HG03457 (cell line): ENCODE results near the gene CPEB1.
A peak's percentile ranks its signal among the peaks of the same experiment; 100 is the strongest.
"Not testable (repeated sequence)": the region's sequence is repeated elsewhere in the genome, so short reads cannot be mapped to it uniquely, and the experiment has no call there.

Experiments
- ATAC-seq: cut with Tn5 transposase; IDR thresholded peaks from one replicate; pipeline ENCODE4 v1.9.1; 2021; ENCODE audit warnings: moderate number of reproducible peaks; ENCODE audit not compliant: unreplicated experiment

Gene CPEB1

DNA sequence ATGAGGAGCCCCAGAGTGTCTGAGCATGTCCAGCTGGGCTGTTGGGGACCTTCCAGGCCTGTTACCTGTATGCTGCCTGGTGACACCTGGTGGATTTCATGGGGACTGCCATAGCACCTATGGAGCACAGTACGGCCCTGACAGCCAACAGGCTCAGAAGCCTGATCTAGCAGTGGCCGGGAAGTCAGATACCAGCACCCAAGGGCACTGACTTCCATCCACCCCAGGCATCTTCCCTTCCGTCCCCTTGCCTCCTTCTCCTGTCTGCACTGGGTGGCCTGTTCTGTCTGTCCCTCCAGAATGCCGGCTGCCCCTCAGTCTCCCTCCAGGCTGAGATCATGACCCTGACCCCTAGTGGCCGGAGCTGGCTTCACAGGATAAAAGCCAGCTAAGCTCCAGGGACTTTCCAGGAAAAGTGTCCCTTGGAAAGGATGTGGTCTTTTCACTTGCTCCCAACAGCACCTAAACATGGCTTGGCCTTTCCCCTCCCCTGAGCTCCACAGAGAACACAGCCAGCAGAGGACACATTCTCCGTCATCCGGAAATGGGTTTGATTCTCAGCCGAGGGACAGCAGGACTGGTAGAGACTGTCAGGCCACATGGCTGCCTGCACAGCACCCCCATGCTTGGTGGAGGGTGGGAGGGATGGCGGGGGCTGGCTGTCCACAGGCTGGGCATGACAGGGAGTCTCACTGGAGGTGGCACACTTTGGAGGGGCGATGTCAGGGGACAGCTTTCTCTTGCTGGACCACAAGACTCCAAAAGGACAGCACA is 116.4 kb downstream of the CPEB1 start:
- ATAC-seq: peak; percentile 84

GRCh38 chr15:82530006-82530405 is 117.2 kb downstream of the CPEB1 start:
- no peak for ATAC-seq

- ATAC-seq: not testable (repeated sequence)
Measured at GRCh38 chr15:82513587-82513986, 133.6 kb downstream of the CPEB1 start.

GRCh38 chr15:82507693-82508092 is 139.5 kb downstream of the CPEB1 start:
- ATAC-seq: not testable (repeated sequence)

DNA sequence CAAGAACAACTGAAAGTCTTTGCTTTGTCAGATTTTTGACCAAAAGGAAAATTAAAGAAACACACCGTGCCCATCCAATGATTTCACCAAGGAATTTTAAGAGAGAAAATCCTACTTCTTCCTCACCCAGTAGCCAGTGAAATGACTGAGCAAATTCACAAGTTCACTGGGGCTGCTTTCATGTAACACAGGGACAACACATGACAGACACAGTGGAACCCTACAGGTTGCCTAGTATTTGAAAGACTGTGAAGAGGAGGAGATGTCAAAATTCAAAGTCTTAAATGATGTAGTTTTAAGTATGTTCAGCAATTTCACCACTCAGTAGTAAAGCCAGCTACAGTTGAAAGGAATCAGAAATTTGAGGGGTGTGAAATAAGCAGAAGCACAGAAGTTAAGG is 140.1 kb downstream of the CPEB1 start:
- ATAC-seq: not testable (repeated sequence)

GRCh38 chr15:82505842-82506241 is 141.3 kb downstream of the CPEB1 start:
- not testable (repeated sequence) for ATAC-seq

GRCh38 chr15:82504074-82504473 is 143.1 kb downstream of the CPEB1 start:
- not testable (repeated sequence) for ATAC-seq

DNA sequence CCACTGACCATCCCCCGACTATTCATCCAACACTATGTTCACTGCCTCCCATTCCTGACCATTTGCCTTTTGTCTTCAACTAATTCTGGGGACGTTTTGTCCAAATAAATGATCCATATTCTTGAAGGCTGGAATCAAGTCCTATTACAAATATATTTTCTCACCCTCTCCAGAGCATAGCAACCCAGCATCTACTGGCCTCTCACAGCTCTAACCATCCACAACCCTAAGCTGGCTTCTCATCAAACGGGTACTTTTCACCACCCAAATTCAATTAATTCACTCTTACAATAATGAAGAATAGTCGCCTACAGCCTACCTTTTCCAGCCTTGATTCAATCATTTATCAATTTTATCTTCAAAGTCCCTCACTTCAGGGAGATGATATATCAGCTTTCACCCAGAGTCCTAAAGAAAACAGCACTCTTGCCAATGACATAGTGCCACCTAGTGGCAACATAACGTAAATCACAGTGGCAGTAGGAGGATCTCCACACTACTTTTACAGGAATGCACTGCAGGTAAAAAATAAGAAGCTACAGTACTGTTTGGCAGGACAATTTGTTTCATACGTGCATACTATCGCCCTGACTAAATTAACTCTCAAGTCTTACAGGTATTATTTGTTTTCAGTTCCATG is 144.3 kb downstream of the CPEB1 start:
- ATAC-seq: not testable (repeated sequence)

- ATAC-seq: not testable (repeated sequence)
Measured at GRCh38 chr15:82500772-82501171, 146.4 kb downstream of the CPEB1 start.

- ATAC-seq: not testable (repeated sequence)
Measured at GRCh38 chr15:82497978-82498377, 149.2 kb downstream of the CPEB1 start.
